NK-92 (cell line): Measurements from ENCODE around the gene DIMT1.

Experiments used
- DNase-seq: peaks from one replicate; lab custom pipeline; 2025; ENCODE audit not compliant: unreplicated experiment; lab: John Stamatoyannopoulos, UW

Gene DIMT1

DNA sequence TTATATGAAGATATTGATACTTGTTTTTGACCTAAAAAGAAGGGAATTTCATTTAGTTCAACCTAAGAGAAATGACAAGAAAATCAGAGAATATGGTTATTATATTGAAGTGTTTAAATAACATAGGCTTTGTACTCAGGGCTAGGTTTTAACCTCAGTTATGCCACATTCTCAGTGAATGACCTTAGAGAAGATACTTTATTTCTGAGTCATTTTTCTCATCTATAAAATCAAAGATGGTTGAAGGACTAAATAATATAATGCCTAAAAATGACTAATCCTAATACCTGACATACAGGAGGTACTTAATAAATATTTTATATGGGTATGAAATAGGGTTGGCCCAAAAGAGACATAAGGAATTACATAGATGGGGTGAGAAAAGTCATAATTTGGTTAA is 32.3 kb downstream of the DIMT1 start:
- no peak for DNase-seq

DNA sequence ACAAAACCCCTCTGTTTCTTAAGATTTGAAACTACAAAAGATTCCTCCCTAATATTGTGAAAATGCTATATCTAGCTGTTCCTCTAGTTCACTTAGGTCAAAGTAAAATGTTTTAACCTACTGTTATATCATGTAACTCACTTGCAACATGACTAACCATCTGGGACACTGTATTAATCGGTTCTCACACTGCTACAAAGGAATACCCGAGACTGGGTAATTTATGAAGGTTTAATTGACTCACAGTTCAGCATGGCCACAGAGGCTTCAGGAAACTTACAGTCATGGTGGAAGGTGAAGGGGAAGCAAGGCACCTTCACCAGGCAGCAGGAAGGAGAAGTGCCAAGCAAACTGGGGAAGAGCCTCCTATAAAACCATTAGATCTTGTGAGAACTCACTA is 34.7 kb downstream of the DIMT1 start:
- DNase-seq, result no peak

- no peak for DNase-seq
Measured at GRCh38 chr5:62362701-62363100, 41.0 kb downstream of the DIMT1 start.

GRCh38 chr5:62354028-62354874 is 49.5 kb downstream of the DIMT1 start:
- no peak for DNase-seq

GRCh38 chr5:62348723-62349481 is 54.8 kb downstream of the DIMT1 start:
- DNase-seq, result no peak

GRCh38 chr5:62347928-62348327 is 55.8 kb downstream of the DIMT1 start:
- DNase-seq, result no peak

- DNase-seq, result no peak
Measured at GRCh38 chr5:62346748-62347147, 57.0 kb downstream of the DIMT1 start.

DNA sequence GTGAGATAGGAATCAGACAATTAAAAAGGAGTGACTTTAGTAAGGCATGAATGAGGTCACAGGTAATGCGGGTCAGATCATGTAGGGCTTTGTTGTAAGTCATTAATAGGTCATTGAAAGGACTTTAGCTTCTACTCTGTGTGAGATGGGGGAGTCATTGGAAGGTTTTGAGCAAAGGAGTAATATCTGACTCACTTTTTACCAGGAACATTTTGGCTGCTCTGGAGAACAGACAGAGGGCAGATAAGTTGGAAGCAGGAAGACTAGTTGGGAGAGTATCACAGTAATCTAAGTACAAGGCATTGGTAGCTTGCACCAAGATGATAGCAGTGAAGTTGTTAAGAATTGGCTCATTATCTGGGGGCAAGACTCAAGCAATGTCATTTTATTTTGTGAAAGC is 60.3 kb downstream of the DIMT1 start:
- no peak for DNase-seq

DNA sequence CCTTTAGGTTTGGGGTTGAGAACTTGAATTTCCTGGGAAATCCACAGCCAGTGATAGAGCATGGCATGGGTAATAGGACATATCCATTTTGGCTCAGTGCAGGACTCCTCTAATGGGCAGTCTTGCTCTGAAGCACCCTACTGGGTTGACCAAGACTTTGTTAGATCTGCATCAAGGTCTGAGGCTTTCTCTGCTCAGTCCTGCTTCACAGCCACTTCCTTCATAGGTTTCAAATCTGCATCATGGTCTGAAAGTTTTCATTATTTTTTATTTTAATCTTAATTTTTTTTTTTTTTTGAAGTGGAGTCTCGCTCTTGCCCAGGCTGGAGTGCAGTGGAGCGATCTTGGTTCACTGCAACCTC is 61.2 kb downstream of the DIMT1 start:
- no peak for DNase-seq

DNA sequence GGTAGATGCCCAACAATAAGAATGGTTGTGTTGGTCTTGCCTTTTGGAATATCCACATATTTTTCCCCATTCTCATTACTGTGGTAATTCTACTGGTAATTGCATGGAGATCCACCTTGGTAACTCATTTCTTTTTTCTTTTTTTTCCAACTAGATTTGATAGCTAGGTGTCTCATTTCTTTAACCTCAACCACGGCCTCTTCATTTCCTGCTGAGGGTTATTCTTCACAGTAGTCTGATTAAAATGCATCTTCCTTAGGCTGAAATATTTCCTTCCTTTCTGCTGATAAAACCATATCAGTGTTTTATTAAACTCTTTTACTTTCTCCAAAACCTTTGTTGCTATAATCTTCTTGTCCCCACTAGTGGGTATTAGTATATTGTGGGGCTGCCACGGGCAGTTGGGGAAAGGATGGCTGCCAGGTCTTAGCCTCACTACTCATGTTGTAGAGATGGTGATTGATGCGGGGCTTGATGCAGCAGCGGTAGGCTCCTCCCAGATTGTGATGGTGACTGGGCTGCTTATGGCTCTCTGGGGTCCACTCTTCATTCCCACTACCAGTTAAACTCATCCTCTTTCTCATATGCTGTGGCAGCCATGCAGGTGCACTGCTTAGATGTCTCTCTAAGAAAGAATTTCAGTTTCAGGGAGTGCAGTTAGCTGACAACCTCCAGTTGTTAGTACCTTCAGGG is 61.8 kb downstream of the DIMT1 start:
- DNase-seq, result no peak

- no peak for DNase-seq
Measured at GRCh38 chr5:62340979-62341378, 62.7 kb downstream of the DIMT1 start.

DNA sequence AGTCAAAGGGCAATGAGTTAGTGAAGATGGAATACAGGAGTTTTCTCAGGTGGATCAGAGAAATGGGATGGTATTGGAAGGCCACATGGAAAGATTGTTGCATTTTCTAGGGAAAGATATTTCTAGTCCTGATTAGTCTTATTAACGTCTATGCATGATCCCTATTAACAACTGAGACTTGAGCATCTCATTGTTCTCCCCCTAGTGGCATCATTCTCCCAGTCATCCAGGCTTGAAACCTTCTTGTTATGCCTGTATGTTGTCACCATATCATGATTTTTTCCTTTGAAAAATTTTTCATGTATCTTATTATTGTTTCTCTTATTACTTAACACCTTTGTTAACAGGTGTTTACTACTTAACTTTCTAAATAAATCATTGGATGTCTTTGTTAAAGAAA is 63.3 kb downstream of the DIMT1 start:
- DNase-seq, result no peak
